SK-N-MC (cell line): ENCODE measurements around the gene SEPTIN11.

Experiments used
- EZH2 ChIP-seq: fragments of 200-600 bp; sonication (generic); IDR thresholded peaks from one replicate; pipeline ENCODE4 v1.6.1; 2017; ENCODE audit warnings: antibody characterized with exemption
- FOXP2 ChIP-seq: optimal IDR thresholded peaks from 2 replicates; pipeline ENCODE3; 2011; ENCODE audit warnings: mild to moderate bottlenecking, moderate library complexity; ENCODE audit not compliant: insufficient read depth; ENCODE audit errors: extremely low read length, control extremely low read depth
- POLR2AphosphoS5 ChIP-seq: IDR thresholded peaks from 2 replicates; pipeline ENCODE4 v1.6.1; 2012; ENCODE audit warnings: mild to moderate bottlenecking, low read depth, low read length, borderline replicate concordance

- no peak for TF ChIP-seq POLR2AphosphoS5
- no peak for TF ChIP-seq EZH2
- no peak for TF ChIP-seq FOXP2
Measured at GRCh38 chr4:76926841-76927240, 22.7 kb upstream of the SEPTIN11 start.
